ENCODE measurements around the gene ANO7. TPM values are rescaled to one million over a fixed set of nuclear protein-coding genes. Genes with fewer than 3 reads are reported as not detected.

ANO7 gene
- total RNA-seq, 2 experiments from 2014 or later = 0.16 to 0.46 TPM

GRCh38 chr2:241232736-241233575 is 44.5 kb downstream of the ANO7 start:
- Histone ChIP-seq H2AFZ (ENCODE audit: low read length) (no peak overlapping the region), H4K20me1 (ENCODE audit: insufficient read depth, low read length) (no peaks in the 10 kb centered on the region), H3K4me2 (ENCODE audit: low read length) (no peak overlapping the region), H3K4me1 (ENCODE audit: insufficient read depth, low read length, poor library complexity, severe bottlenecking) (no peaks in the 10 kb centered on the region), H3K36me3 (ENCODE audit: insufficient read depth, low read length) (peaks cover 83% of the 10 kb centered on the region), H3K9me2 (ENCODE audit: insufficient read depth, low read length) (no peaks in the 10 kb centered on the region), H3K9me3 (ENCODE audit: low read length) (no peaks in the 10 kb centered on the region), H3K4me3 (ENCODE audit: low read depth, low read length, poor library complexity, severe bottlenecking) (no peak overlapping the region), H3K27ac (ENCODE audit: low read depth, low read length, poor library complexity, severe bottlenecking) (no peak overlapping the region), H3K79me2 (ENCODE audit: insufficient read depth, low read depth, low read length) (no peaks in the 10 kb centered on the region)
- POLR2A ChIA-PET = no interaction called here
- TF ChIP-seq EZH2phosphoT487 (IDR thresholded peaks at IDR 0.05; ENCODE audit: borderline replicate concordance, low read depth, low read length) = no peak
- TF ChIP-seq CTCF (conservative IDR thresholded peaks at IDR 0.05; ENCODE audit: low read length) = no peak
- DNase-seq (ENCODE audit: low spot score) = no peak
- CTCF ChIA-PET (ENCODE audit: unreplicated experiment) = no interaction called here
- no TSS peak for BruUV-seq (replicated peaks)
- intact Hi-C loops (cut with micrococcal nuclease; ENCODE audit: unreplicated experiment) = no loop called here

GRCh38 chr2:241234066-241234790 is 45.8 kb downstream of the ANO7 start:
- Histone ChIP-seq H3K4me1 (ENCODE audit: insufficient read depth, low read length, poor library complexity, severe bottlenecking) (no peaks in the 10 kb centered on the region), H3K9me3 (ENCODE audit: low read length) (no peaks in the 10 kb centered on the region), H3K9me2 (ENCODE audit: insufficient read depth, low read length) (no peaks in the 10 kb centered on the region), H4K20me1 (ENCODE audit: insufficient read depth, low read length) (no peaks in the 10 kb centered on the region), H3K4me2 (ENCODE audit: low read length) (no peak overlapping the region), H3K79me2 (ENCODE audit: insufficient read depth, low read depth, low read length) (no peaks in the 10 kb centered on the region), H2AFZ (ENCODE audit: low read length) (no peak overlapping the region), H3K36me3 (ENCODE audit: insufficient read depth, low read length) (peaks cover 85% of the 10 kb centered on the region), H3K27ac (ENCODE audit: low read depth, low read length, poor library complexity, severe bottlenecking) (no peak overlapping the region), H3K4me3 (ENCODE audit: low read depth, low read length, poor library complexity, severe bottlenecking) (no peak overlapping the region)
- intact Hi-C loops (cut with micrococcal nuclease; ENCODE audit: unreplicated experiment) = no loop called here
- CTCF ChIA-PET (ENCODE audit: unreplicated experiment) = no interaction called here
- DNase-seq (ENCODE audit: low spot score) = no peak
- TF ChIP-seq CTCF (conservative IDR thresholded peaks at IDR 0.05; ENCODE audit: low read length) = no peak
- no peak for TF ChIP-seq EZH2phosphoT487 (IDR thresholded peaks at IDR 0.05; ENCODE audit: borderline replicate concordance, low read depth, low read length)
- POLR2A ChIA-PET = no interaction called here
- BruUV-seq (replicated peaks) = no TSS peak
